Vagina (tissue), 2 donors: ENCODE measurements around the gene C11orf58.

ENCODE experiments used
- CTCF ChIP-seq, 3 experiments: fragments of 450-650 bp in 2 of 3; fragments of 200-600 bp in 1 of 3; sonication (generic) in 1 of 3; IDR thresholded peaks; one replicate each; pipeline ENCODE4 v1.5.1; 2017 to 2019; ENCODE audit warnings: antibody characterized with exemption in 3 of 3, mild to moderate bottlenecking in 2 of 3, moderate library complexity in 2 of 3
- POLR2A ChIP-seq, 2 donors: fragments of 450-650 bp; IDR thresholded peaks; one replicate each; pipeline ENCODE4 v1.6.1; 2017; ENCODE audit warnings: antibody characterized with exemption in 2 of 2, mild to moderate bottlenecking in 2 of 2, moderate library complexity in 2 of 2
- POLR2AphosphoS5 ChIP-seq, 2 donors: sonication (generic); formaldehyde crosslinking; IDR thresholded peaks; one replicate each; pipeline ENCODE4 v1.9.0; 2017; ENCODE audit warnings: antibody characterized with exemption in 2 of 2, mild to moderate bottlenecking in 2 of 2, low read depth in 1 of 2; ENCODE audit not compliant: insufficient read depth in 1 of 2

GRCh38 chr11:16776711-16777612 lies 38.5 kb downstream of the C11orf58 start:
- TF ChIP-seq POLR2AphosphoS5 (IDR thresholded peaks at IDR 0.05; ENCODE audit: insufficient read depth in 1 of 2, low read depth in 1 of 2) (no peak), CTCF (IDR thresholded peaks at IDR 0.05) (no peak), POLR2A (IDR thresholded peaks at IDR 0.05) (no peak)
